Body of pancreas (tissue), 4 donors: ENCODE measurements around the gene RABL2A.
"Not testable (repeated sequence)": the region's sequence is repeated elsewhere in the genome, so short reads cannot be mapped to it uniquely, and the experiment has no call there.

ENCODE experiments used
- CTCF ChIP-seq, 7 experiments: fragments of 450-650 bp in 4 of 7; fragments of 200-600 bp in 3 of 7; sonication (generic) in 3 of 7; IDR thresholded peaks; one replicate each; pipeline ENCODE4 v1.5.1; 2016 to 2019; ENCODE audit warnings: antibody characterized with exemption in 7 of 7
- POLR2A ChIP-seq, 3 donors: fragments of 450-650 bp; IDR thresholded peaks; one replicate each; pipeline ENCODE4 v1.6.1; 2016; ENCODE audit warnings: antibody characterized with exemption in 3 of 3, mild to moderate bottlenecking in 2 of 3

- not testable (repeated sequence) for TF ChIP-seq CTCF (IDR thresholded peaks at IDR 0.05)
- TF ChIP-seq POLR2A (IDR thresholded peaks at IDR 0.05), result peak in 2 of 3 donors; percentile 46 to 61
Measured at GRCh38 chr2:113583521-113584225, 43.4 kb upstream of the RABL2A start.
